Stimulated activated CD4-positive, alpha-beta T cell treated with anti-CD3 and anti-CD28 coated beads, Interleukin-1b, Interleukin-23, amount 100 ng/mL, for 48 hours (primary cell): ENCODE results near the gene BDH1.
"Not testable (repeated sequence)": the region's sequence is repeated elsewhere in the genome, so short reads cannot be mapped to it uniquely, and the experiment has no call there.

ENCODE experiments used
- DNase-seq: peaks from one replicate; pipeline ENCODE4 v3.0.0-alpha.2; 2020

BDH1 gene

GRCh38 chr3:197577366-197578074 is 21.8 kb upstream of the BDH1 start:
- no peak for DNase-seq

- DNase-seq, result no peak
Measured at GRCh38 chr3:197576838-197577237, 21.1 kb upstream of the BDH1 start.

GRCh38 chr3:197575362-197575761 is 19.6 kb upstream of the BDH1 start:
- DNase-seq, result no peak

- DNase-seq, result not testable (repeated sequence)
Measured at GRCh38 chr3:197574396-197574991, 18.7 kb upstream of the BDH1 start.

GRCh38 chr3:197573048-197573767 is 17.4 kb upstream of the BDH1 start:
- no peak for DNase-seq

- DNase-seq, result not testable (repeated sequence)
Measured at GRCh38 chr3:197571880-197572172, 16.1 kb upstream of the BDH1 start.

GRCh38 chr3:197571074-197571879 is 15.5 kb upstream of the BDH1 start:
- DNase-seq, result not testable (repeated sequence)

- DNase-seq, result not testable (repeated sequence)
Measured at GRCh38 chr3:197569433-197569832, 13.7 kb upstream of the BDH1 start.

GRCh38 chr3:197567904-197568681 is 12.3 kb upstream of the BDH1 start:
- no peak for DNase-seq

- DNase-seq, result not testable (repeated sequence)
Measured at GRCh38 chr3:197566155-197566554, 10.4 kb upstream of the BDH1 start.

- no peak for DNase-seq
Measured at GRCh38 chr3:197564097-197564843, 8.5 kb upstream of the BDH1 start.

GRCh38 chr3:197562398-197563251 is 6.9 kb upstream of the BDH1 start:
- DNase-seq, result no peak

GRCh38 chr3:197561926-197562325 is 6.2 kb upstream of the BDH1 start:
- no peak for DNase-seq

- no peak for DNase-seq
Measured at GRCh38 chr3:197559651-197560050, 3.9 kb upstream of the BDH1 start.

- DNase-seq, result peak; percentile 95
Measured at GRCh38 chr3:197554562-197555280, 1.0 kb downstream of the BDH1 start.

- DNase-seq, result no peak
Measured at GRCh38 chr3:197554196-197554561, 1.6 kb downstream of the BDH1 start.

- no peak for DNase-seq
Measured at GRCh38 chr3:197552198-197552597, 3.6 kb downstream of the BDH1 start.

GRCh38 chr3:197550489-197550888 is 5.3 kb downstream of the BDH1 start:
- no peak for DNase-seq

GRCh38 chr3:197549261-197549885 is 6.4 kb downstream of the BDH1 start:
- no peak for DNase-seq
